A549 treated with AZD2906 at 1 μM for 4 hours (cell line): ENCODE data around the gene MPIG6B. TPM values are rescaled to one million over a fixed set of nuclear protein-coding genes. Genes with fewer than 3 reads are reported as not detected.

Experiments
- total RNA-seq: library from RNA; stranded (reverse); fragments of 200-300 nt; extraction: Qiagen RNA extraction; gene quantifications from 5 replicates; pipeline ENCODE4 v1.2.3, GENCODE V29; 2022

Gene MPIG6B
- total RNA-seq, result not detected in 5 replicates

DNA sequence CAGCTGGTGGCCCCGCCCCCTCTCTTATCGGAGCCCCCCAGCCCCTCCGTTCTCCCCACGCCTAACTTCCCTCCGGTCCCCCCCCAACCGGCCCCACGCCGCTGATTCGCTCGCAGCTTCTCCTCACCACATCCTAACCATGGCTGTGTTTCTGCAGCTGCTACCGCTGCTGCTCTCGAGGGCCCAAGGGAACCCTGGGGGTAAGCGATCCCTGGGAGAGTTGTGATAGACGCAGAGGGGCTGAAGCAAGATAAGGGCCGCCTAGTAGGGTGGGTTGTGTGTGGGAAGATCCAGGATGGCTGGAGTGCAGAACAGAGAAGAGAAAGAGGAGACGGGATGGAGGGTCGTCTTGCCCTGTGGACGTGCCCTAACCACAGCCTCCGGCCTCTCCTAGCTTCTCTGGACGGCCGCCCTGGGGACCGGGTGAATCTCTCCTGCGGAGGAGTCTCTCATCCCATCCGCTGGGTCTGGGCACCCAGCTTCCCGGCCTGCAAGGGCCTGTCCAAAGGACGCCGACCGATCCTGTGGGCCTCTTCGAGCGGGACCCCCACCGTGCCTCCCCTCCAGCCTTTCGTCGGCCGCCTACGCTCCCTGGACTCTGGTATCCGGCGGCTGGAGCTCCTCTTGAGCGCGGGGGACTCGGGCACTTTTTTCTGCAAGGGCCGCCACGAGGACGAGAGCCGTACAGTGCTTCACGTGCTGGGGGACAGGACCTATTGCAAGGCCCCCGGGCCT, at the start of gene MPIG6B:
TSS of gene MPIG6B (plus strand) at position 129 of the 735 bp plus-strand sequence. CDS start at position 140, 11 bp downstream.

DNA sequence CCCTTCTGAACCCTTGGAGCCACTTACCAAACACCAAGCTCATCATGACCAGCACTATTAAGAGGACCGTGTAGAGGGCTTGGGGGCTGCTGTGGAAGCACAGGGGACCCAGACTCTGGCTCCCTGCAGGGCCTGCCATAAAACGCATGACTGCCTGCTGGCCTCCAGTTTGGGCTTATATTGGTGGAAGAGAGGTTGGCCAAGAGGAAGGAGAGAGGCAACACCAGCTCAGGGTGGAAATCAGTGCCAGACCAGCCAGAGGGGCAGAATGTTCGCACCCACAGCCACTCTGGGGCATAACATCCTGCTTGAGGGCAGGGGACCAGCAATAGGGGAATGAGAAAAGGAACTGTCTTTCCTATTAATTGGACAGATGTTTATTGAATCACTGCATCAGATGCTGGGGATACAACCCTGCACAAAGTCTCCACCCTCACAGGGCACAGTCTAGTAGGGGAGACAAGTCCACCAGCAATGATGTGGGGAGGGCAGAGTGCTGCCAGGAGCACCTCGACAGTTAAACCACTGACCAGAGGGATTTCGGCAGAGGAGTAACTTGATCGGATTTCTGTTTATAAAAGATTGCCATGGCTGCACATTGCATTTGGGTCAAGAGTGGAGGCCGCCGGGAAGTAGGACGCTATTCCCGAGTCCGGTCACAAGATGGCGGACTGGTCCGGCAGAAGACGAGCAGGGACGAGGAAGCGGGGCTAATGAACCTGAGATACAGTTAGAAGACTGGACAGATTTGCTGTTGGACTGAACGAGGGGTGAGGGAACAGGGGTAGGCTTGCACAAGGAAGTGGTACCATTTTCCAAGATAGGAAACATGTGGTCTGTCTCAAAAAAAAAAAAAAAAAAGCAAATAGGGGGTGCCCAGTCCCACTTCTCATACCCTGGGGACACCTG, 42.7 kb upstream of the MPIG6B start, which contains the start of gene LY6G5C:
TSS of gene LY6G5C (minus strand) at position 842 of the 909 bp plus-strand sequence. CDS start at position 148, 694 bp downstream.

GRCh38 chr6:31702819-31703716, 20.1 kb upstream of the MPIG6B start, which contains the start of gene ABHD16A:
ABHD16A (minus strand) TSS chr6:31703324; CDS start chr6:31703281, 43 bp downstream.

DNA sequence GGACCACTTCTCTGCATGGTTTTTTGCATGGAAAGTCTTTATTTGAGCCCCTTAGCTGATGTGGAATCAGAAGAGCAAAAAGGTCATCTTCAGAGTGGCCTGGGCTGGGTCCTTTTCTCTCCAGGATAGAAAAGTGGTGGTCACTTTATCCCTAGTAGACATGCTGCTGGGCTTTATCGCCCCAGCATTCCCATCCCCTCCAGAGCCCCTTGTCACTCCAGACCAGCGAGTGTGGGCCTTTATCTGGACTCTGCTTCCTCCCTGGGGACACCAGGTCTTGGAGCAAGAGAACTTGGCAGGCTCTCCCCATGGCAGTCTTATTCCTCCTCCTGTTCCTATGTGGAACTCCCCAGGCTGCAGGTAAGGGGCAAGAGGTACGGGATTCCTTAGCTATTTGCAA, 16.6 kb upstream of the MPIG6B start, which contains the start of gene LY6G6F:
TSS of gene LY6G6F (plus strand) at position 268 of the 400 bp plus-strand sequence. CDS start at position 309, 41 bp downstream.

DNA sequence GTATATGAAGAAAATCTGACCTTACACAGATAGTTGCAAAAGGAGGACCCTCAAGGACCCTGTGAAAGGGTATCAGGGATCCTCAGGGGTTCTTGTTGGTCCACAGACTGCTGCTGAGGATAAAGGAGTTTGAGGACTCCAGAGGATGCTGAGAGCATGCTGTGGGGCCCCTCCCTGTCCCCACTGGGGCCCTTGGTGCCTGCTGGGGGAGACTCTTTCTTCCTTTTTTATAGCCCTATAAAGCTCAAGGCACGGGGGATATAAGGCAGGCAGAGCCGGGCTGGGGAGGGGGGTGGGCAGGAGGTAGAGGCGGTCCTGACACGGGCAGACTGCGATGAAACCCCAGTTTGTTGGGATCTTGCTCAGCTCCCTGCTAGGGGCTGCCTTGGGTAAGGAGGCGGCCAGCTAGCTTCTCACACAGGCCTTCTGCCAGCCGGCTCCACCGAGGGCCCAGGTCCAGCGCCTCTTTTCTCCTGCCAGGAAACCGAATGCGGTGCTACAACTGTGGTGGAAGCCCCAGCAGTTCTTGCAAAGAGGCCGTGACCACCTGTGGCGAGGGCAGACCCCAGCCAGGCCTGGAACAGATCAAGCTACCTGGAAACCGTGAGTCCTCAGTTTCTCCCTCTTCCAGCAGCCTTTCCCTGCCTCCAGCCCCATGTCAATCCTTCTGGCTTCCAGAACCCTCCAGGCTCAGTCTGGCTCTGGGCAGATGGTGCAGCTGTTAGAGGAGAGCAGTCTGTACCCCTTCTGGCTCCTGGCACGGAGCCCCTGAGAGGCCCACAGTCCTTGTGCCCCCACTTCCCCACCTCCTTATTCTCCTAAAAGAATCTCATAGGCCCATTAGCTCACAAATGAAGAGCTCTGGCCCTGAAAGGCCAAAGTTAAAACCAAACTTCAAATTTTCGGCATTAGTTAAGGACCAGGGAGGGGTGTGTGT, 7.9 kb upstream of the MPIG6B start, which contains the start of gene LY6G6D:
TSS of gene LY6G6D (plus strand) at position 327 of the 937 bp plus-strand sequence. CDS start at position 335, 8 bp downstream.

GRCh38 chr6:31721351-31722020, 1.7 kb upstream of the MPIG6B start, which contains the start of gene LY6G6C:
LY6G6C (minus strand) TSS chr6:31721746; CDS start chr6:31721679, 67 bp downstream.

GRCh38 chr6:31728767-31729514, 5.8 kb downstream of the MPIG6B start, which contains the start of gene DDAH2:
DDAH2 (minus strand) TSS chr6:31729299; CDS start chr6:31729161, 138 bp downstream.

DNA sequence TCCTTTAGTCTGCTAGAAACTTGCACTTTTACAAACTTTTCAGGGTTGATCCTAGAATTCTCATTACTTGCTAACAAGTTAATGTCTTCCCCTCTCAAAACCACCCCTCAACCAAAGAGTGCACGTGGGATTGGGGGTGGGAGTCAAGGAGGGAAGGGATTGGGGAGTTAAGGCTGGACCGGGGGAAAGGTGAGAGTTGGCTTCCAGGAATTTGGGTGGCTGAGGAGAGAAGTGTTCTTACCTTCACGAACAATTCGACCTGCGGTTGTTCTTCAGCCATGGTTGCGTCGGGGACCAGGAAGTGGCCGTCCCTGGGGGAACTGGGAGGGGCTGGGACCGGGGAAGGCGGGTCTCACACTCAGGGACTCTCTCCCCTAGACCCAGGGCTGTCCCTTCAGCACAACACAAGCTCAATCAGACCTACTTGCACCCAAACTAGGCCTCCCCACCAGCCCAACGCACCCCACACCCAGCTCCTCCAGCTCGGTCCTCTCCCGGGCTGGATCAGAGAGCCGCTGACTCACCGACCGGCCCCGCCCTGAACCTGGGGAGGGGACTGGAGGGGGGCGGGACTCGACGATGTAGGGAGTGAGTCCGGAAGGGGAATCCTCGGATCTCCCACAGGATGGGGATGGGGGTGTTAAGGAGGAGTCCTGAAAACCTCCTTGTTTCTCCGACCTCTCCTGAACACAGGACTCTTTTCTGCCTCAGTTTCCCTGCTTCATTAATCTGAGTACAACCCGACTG, 13.0 kb downstream of the MPIG6B start, which contains the start of gene CLIC1:
TSS of gene CLIC1 (minus strand) at position 510 of the 747 bp plus-strand sequence. CDS start at position 280, 230 bp downstream.

DNA sequence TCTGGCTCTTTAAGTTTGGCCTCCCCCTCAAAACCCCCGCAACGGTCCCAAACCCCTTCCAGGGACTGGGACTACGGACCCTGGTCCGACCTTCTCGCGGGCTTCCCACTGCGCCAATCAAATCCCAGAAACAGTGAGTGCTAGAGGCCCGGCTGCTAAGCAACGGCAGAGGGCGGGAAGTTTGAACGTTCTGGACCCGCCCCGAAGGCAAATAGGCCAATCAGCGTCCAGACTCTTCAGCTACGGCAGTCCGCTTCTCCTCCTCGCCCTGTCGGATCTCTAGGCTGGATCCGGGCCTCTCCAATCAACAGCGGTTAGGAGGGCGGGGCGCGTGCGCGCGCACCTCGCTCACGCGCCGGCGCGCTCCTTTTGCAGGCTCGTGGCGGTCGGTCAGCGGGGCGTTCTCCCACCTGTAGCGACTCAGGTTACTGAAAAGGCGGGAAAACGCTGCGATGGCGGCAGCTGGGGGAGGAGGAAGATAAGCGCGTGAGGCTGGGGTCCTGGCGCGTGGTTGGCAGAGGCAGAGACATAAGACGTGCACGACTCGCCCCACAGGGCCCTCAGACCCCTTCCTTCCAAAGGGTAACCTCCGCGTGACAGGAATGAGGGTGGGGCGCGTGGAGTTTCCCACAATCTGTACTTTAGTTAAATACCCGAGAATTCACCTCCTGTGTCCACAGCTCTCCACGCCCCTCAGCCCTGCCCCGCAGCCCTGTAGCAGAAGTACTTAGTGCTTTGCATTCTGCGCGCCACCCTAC, 16.6 kb downstream of the MPIG6B start, which contains the start of gene MSH5:
TSS of gene MSH5 (plus strand) at position 367 of the 758 bp plus-strand sequence. CDS start 462 bp downstream, outside the sequence.

DNA sequence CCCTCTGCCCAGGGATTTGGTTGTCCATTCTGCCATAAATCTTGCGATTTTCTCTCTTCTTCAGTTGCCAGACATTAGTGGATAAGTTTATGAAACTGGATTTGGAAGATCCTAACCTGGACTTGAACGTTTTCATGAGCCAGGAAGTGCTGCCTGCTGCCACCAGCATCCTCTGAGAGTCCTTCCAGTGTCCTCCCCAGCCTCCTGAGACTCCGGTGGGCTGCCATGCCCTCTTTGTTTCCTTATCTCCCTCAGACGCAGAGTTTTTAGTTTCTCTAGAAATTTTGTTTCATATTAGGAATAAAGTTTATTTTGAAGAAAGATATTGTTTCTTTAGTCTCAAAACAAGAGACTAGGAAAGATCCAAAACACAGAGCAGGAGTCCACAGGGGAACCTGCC, 39.2 kb downstream of the MPIG6B start, which contains the start of gene SAPCD1:
TSS of gene SAPCD1 (plus strand) at position 301 of the 400 bp plus-strand sequence. CDS start 399 bp downstream, outside the sequence.

Other genes starting within 250 kb of the MPIG6B start
- 5.8 to 6.5 TPM (median 6.2 TPM) in 5 replicates for gene MICB, start 225.2 kb upstream of the MPIG6B start, total RNA-seq
- not detected in 5 replicates for gene MCCD1, start 194.4 kb upstream of the MPIG6B start, total RNA-seq
- gene DDX39B, start 181.4 kb upstream of the MPIG6B start, total RNA-seq, result 340 to 418 TPM (median 347 TPM) in 5 replicates
- 0.62 to 1.1 TPM (median 0.93 TPM) in 5 replicates for gene ATP6V1G2, start 176.8 kb upstream of the MPIG6B start, total RNA-seq
- 9.5 to 13.0 TPM (median 12.6 TPM) in 5 replicates for gene NFKBIL1, start 175.8 kb upstream of the MPIG6B start, total RNA-seq
- 0.07 to 0.23 TPM (median 0.08 TPM) in 3 of 5 replicates, not detected in the others for gene LTA, start 151.1 kb upstream of the MPIG6B start, total RNA-seq
- 0.07 to 0.08 TPM in 2 of 5 replicates, not detected in the others for gene TNF, start 147.8 kb upstream of the MPIG6B start, total RNA-seq
- 0.12 to 0.49 TPM (median 0.14 TPM) in 4 of 5 replicates, not detected in the other for gene LTB, start 140.9 kb upstream of the MPIG6B start, total RNA-seq
- gene LST1, start 137.1 kb upstream of the MPIG6B start, total RNA-seq, result 0.14 to 0.41 TPM (median 0.29 TPM) in 5 replicates
- gene NCR3, start 130.4 kb upstream of the MPIG6B start, total RNA-seq, result not detected in 5 replicates
- gene AIF1, start 108.1 kb upstream of the MPIG6B start, total RNA-seq, result not detected in 5 replicates
- gene PRRC2A, start 102.7 kb upstream of the MPIG6B start, total RNA-seq, result 66.2 to 87.9 TPM (median 84.6 TPM) in 5 replicates
- 117 to 150 TPM (median 136 TPM) in 5 replicates for gene BAG6, start 70.7 kb upstream of the MPIG6B start, total RNA-seq
- 2.9 to 3.7 TPM (median 3.1 TPM) in 5 replicates for gene APOM, start 67.5 kb upstream of the MPIG6B start, total RNA-seq
- gene C6orf47, start 62.6 kb upstream of the MPIG6B start, total RNA-seq, result 11.3 to 12.4 TPM (median 11.9 TPM) in 5 replicates
- gene GPANK1, start 58.4 kb upstream of the MPIG6B start, total RNA-seq, result 7.8 to 11.3 TPM (median 10.1 TPM) in 5 replicates
- gene CSNK2B, start 57.3 kb upstream of the MPIG6B start, total RNA-seq, result 169 to 183 TPM (median 179 TPM) in 5 replicates
- gene LY6G5B, start 53.4 kb upstream of the MPIG6B start, total RNA-seq, result 2.7 to 4.2 TPM (median 3.2 TPM) in 5 replicates
- 1.2 to 1.7 TPM (median 1.4 TPM) in 5 replicates for gene LY6G5C, start 42.3 kb upstream of the MPIG6B start, total RNA-seq
- gene ABHD16A, start 20.0 kb upstream of the MPIG6B start, total RNA-seq, result 14.2 to 17.5 TPM (median 16.7 TPM) in 5 replicates
- not detected in 5 replicates for gene LY6G6F, start 16.5 kb upstream of the MPIG6B start, total RNA-seq
- gene LY6G6D, start 8.0 kb upstream of the MPIG6B start, total RNA-seq, result not detected in 5 replicates
- 0.08 to 0.14 TPM (median 0.09 TPM) in 3 of 5 replicates, not detected in the others for gene LY6G6C, start 1.6 kb upstream of the MPIG6B start, total RNA-seq
- gene DDAH2, start 5.9 kb downstream of the MPIG6B start, total RNA-seq, result 25.2 to 32.8 TPM (median 28.6 TPM) in 5 replicates
- gene CLIC1, start 13.2 kb downstream of the MPIG6B start, total RNA-seq, result 467 to 486 TPM (median 475 TPM) in 5 replicates
- 10.5 to 14.8 TPM (median 11.7 TPM) in 5 replicates for gene MSH5, start 16.6 kb downstream of the MPIG6B start, total RNA-seq
- gene SAPCD1, start 39.3 kb downstream of the MPIG6B start, total RNA-seq, result 1.6 to 4.2 TPM (median 3.1 TPM) in 5 replicates
- gene VWA7, start 54.0 kb downstream of the MPIG6B start, total RNA-seq, result 1.3 to 1.9 TPM (median 1.5 TPM) in 5 replicates
- gene VARS1, start 72.4 kb downstream of the MPIG6B start, total RNA-seq, result 49.3 to 54.8 TPM (median 53.0 TPM) in 5 replicates
- gene LSM2, start 83.6 kb downstream of the MPIG6B start, total RNA-seq, result 43.6 to 61.8 TPM (median 59.8 TPM) in 5 replicates
- 1.2 to 1.7 TPM (median 1.4 TPM) in 5 replicates for gene HSPA1L, start 91.9 kb downstream of the MPIG6B start, total RNA-seq
- 132 to 240 TPM (median 186 TPM) in 5 replicates for gene HSPA1A, start 92.2 kb downstream of the MPIG6B start, total RNA-seq
- 94.0 to 169 TPM (median 135 TPM) in 5 replicates for gene HSPA1B, start 104.4 kb downstream of the MPIG6B start, total RNA-seq
- gene NEU1, start 139.4 kb downstream of the MPIG6B start, total RNA-seq, result 24.3 to 33.7 TPM (median 27.9 TPM) in 5 replicates
- 0.05 TPM in 3 of 5 replicates, not detected in the others for gene SLC44A4, start 155.6 kb downstream of the MPIG6B start, total RNA-seq
- gene EHMT2, start 174.3 kb downstream of the MPIG6B start, total RNA-seq, result 21.5 to 29.0 TPM (median 26.5 TPM) in 5 replicates
- 2.9 to 4.5 TPM (median 3.8 TPM) in 5 replicates for gene ZBTB12, start 178.7 kb downstream of the MPIG6B start, total RNA-seq
- 0.20 to 0.34 TPM (median 0.23 TPM) in 5 replicates for gene C2, start 204.3 kb downstream of the MPIG6B start, total RNA-seq
- gene CFB, start 222.7 kb downstream of the MPIG6B start, total RNA-seq, result 1.3 to 3.0 TPM (median 2.0 TPM) in 5 replicates
- 73.0 to 92.7 TPM (median 76.9 TPM) in 5 replicates for gene NELFE, start 235.6 kb downstream of the MPIG6B start, total RNA-seq
- 19.9 to 23.7 TPM (median 22.8 TPM) in 5 replicates for gene SKIC2, start 235.8 kb downstream of the MPIG6B start, total RNA-seq
- gene DXO, start 248.8 kb downstream of the MPIG6B start, total RNA-seq, result 11.1 to 13.8 TPM (median 11.8 TPM) in 5 replicates